ENCODE measurements around the gene ATP2A1.

GRCh38 chr16:28905229-28905754 lies 27.0 kb downstream of the ATP2A1 start:
- no peak for TF ChIP-seq POLR2A (IDR thresholded peaks at IDR 0.05)
- TF ChIP-seq, protein P1, sequence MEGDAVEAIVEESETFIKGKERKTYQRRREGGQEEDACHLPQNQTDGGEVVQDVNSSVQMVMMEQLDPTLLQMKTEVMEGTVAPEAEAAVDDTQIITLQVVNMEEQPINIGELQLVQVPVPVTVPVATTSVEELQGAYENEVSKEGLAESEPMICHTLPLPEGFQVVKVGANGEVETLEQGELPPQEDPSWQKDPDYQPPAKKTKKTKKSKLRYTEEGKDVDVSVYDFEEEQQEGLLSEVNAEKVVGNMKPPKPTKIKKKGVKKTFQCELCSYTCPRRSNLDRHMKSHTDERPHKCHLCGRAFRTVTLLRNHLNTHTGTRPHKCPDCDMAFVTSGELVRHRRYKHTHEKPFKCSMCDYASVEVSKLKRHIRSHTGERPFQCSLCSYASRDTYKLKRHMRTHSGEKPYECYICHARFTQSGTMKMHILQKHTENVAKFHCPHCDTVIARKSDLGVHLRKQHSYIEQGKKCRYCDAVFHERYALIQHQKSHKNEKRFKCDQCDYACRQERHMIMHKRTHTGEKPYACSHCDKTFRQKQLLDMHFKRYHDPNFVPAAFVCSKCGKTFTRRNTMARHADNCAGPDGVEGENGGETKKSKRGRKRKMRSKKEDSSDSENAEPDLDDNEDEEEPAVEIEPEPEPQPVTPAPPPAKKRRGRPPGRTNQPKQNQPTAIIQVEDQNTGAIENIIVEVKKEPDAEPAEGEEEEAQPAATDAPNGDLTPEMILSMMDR (IDR thresholded peaks at IDR 0.05), result no peak

Data from esophagus squamous epithelium (tissue), 4 donors.